Breast epithelium (tissue), 4 donors: ENCODE measurements around the gene KCNE4. TPM values are rescaled to one million over a fixed set of nuclear protein-coding genes. Genes with fewer than 3 reads are reported as not detected.

Experiments used
- DNase-seq, 2 donors: peaks; one replicate each; pipeline ENCODE4 v3.0.0-alpha.2; 2019; ENCODE audit warnings: low spot score in 2 of 2
- H3K27ac ChIP-seq, 2 donors: fragments of 200-600 bp; sonication (generic) in 1 of 2; one replicate each; pipeline ENCODE4 v1.5.1; 2016 to 2019; ENCODE audit warnings: mild to moderate bottlenecking in 1 of 2
- H3K27me3 ChIP-seq, 2 donors: fragments of 200-600 bp; sonication (generic) in 1 of 2; one replicate each; pipeline versions ENCODE4 v1.5.1 to v1.6.0; 2017 to 2019; ENCODE audit warnings: control low read depth in 1 of 2, mild to moderate bottlenecking in 1 of 2
- H3K36me3 ChIP-seq: fragments of 200-600 bp; one replicate; pipeline ENCODE4 v1.5.1; 2019
- H3K4me1 ChIP-seq, 2 donors: fragments of 200-600 bp; sonication (generic); one replicate each; pipeline ENCODE4 v1.5.1; 2016 to 2019; ENCODE audit warnings: control low read depth in 1 of 2
- H3K4me3 ChIP-seq, 3 donors: fragments of 200-600 bp; sonication (generic); 1 replicate in 2 of 3; 2 replicates in 1 of 3; pipeline ENCODE4 v1.5.1; 2016 to 2019; ENCODE audit warnings: mild to moderate bottlenecking in 3 of 3, moderate library complexity in 2 of 3
- H3K9me3 ChIP-seq, 2 donors: fragments of 200-600 bp; sonication (generic) in 1 of 2; one replicate each; pipeline ENCODE4 v1.5.1; 2016 to 2019; ENCODE audit warnings: control low read depth in 1 of 2
- CTCF ChIP-seq, 3 donors: fragments of 450-650 bp; IDR thresholded peaks; one replicate each; pipeline ENCODE4 v1.5.1; 2016 to 2017; ENCODE audit warnings: antibody characterized with exemption in 3 of 3, mild to moderate bottlenecking in 3 of 3, moderate library complexity in 3 of 3
- POLR2A ChIP-seq: fragments of 450-650 bp; IDR thresholded peaks from one replicate; pipeline ENCODE4 v1.6.1; 2016; ENCODE audit warnings: antibody characterized with exemption, mild to moderate bottlenecking, moderate library complexity
- POLR2AphosphoS5 ChIP-seq, 3 donors: sonication (generic); formaldehyde crosslinking; IDR thresholded peaks; one replicate each; pipeline ENCODE4 v1.6.1; 2017; ENCODE audit warnings: antibody characterized with exemption in 3 of 3
- intact Hi-C: fragments of 100-400 bp; cut with DNase I; formaldehyde crosslinking; loops from one replicate; pipeline ENCODE4 v1.15.1; 2023; ENCODE audit warnings: low total_unique reads
- total RNA-seq, 3 donors: library from RNA; depleted of rRNA; stranded (reverse); fragments of >200 nt; gene quantifications; one replicate each; pipeline ENCODE4 v1.1.0, GENCODE V29; 2016

KCNE4 gene
- total RNA-seq, 3 donors from 2014 or later, result 5.0 to 26.2 (median 9.3) TPM

GRCh38 chr2:223039618-223040017 is 12.4 kb upstream of the KCNE4 start:
- Histone ChIP-seq H3K9me3 (no peaks in the 10 kb centered on the region), H3K27me3 (no peaks in the 10 kb centered on the region), H3K4me3 (no peak overlapping the region), H3K27ac (no peak overlapping the region), H3K36me3 (no peaks in the 10 kb centered on the region), H3K4me1 (no peaks in the 10 kb centered on the region)
- DNase-seq, result no peak
- TF ChIP-seq POLR2A (no peak), POLR2AphosphoS5 (IDR thresholded peaks at IDR 0.05) (no peak), CTCF (IDR thresholded peaks at IDR 0.05) (no peak)
- intact Hi-C loops, result no loop called here

DNA sequence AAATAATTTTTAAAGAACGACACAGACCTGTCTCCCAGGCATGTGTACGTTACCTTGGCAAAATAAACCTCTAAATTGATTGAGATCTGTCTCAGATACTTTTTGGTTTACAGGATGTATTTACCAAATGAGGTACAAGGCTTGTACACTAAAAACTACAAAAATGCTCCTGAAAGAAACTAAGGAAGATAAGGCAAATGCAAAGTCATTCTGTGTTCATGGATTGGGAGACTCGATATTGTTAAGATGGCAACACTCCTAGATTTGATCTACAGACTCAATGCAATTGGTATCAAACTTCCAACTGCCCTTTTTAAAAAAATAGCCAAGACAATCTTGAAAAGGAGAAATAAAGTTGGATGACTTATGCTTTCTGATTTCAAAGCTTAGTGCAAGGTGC is 11.5 kb upstream of the KCNE4 start:
- Histone ChIP-seq H3K4me3 (no peak overlapping the region), H3K27me3 (no peaks in the 10 kb centered on the region), H3K36me3 (no peaks in the 10 kb centered on the region), H3K4me1 (no peaks in the 10 kb centered on the region), H3K9me3 (no peaks in the 10 kb centered on the region), H3K27ac (no peak overlapping the region)
- no peak for DNase-seq
- intact Hi-C loops, result no loop called here
- TF ChIP-seq POLR2AphosphoS5 (IDR thresholded peaks at IDR 0.05), result no peak
- no peak for TF ChIP-seq CTCF (IDR thresholded peaks at IDR 0.05)
- TF ChIP-seq POLR2A, result no peak

- TF ChIP-seq POLR2AphosphoS5 (IDR thresholded peaks at IDR 0.05) (no peak), POLR2A (no peak), CTCF (IDR thresholded peaks at IDR 0.05) (no peak)
- Histone ChIP-seq H3K36me3 (no peaks in the 10 kb centered on the region), H3K9me3 (no peaks in the 10 kb centered on the region), H3K27me3 (no peaks in the 10 kb centered on the region), H3K4me1 (no peaks in the 10 kb centered on the region), H3K27ac (no peak overlapping the region), H3K4me3 (no peak overlapping the region)
- no peak for DNase-seq
- intact Hi-C loops, result no loop called here
Observed at GRCh38 chr2:223041527-223042109, 10.4 kb upstream of the KCNE4 start.

GRCh38 chr2:223042284-223042683 is 9.7 kb upstream of the KCNE4 start:
- H3K9me3 ChIP-seq, result no peaks in the 10 kb centered on the region
- TF ChIP-seq POLR2A (no peak), POLR2AphosphoS5 (IDR thresholded peaks at IDR 0.05) (no peak), CTCF (IDR thresholded peaks at IDR 0.05) (no peak)
- H3K36me3 ChIP-seq, result no peaks in the 10 kb centered on the region
- no peaks in the 10 kb centered on the region for H3K4me1 ChIP-seq
- no peaks in the 10 kb centered on the region for H3K27me3 ChIP-seq
- no peak overlapping the region for H3K4me3 ChIP-seq
- no peak for DNase-seq
- intact Hi-C loops, result no loop called here
- H3K27ac ChIP-seq, result no peak overlapping the region

- intact Hi-C loops, result no loop called here
- TF ChIP-seq POLR2A (no peak), CTCF (IDR thresholded peaks at IDR 0.05) (no peak), POLR2AphosphoS5 (IDR thresholded peaks at IDR 0.05) (no peak)
- Histone ChIP-seq H3K36me3 (no peaks in the 10 kb centered on the region), H3K4me1 (no peaks in the 10 kb centered on the region), H3K9me3 (no peaks in the 10 kb centered on the region), H3K27ac (no peak overlapping the region), H3K4me3 (no peak overlapping the region), H3K27me3 (no peaks in the 10 kb centered on the region)
- no peak for DNase-seq
Observed at GRCh38 chr2:223042704-223043118, 9.3 kb upstream of the KCNE4 start.
